GM19238 (cell line): ENCODE measurements around the gene GP1BA.

Experiments
- DNase-seq: peaks from one replicate; pipeline ENCODE4 v3.0.0; 2011; ENCODE audit warnings: low spot score; ENCODE audit not compliant: insufficient read length

The GP1BA gene

GRCh38 chr17:4937553-4937952 lies 5.5 kb downstream of the GP1BA start:
- DNase-seq: no peak

GRCh38 chr17:4938069-4938491 lies 6.0 kb downstream of the GP1BA start:
- no peak for DNase-seq

GRCh38 chr17:4938688-4939545 lies 6.8 kb downstream of the GP1BA start:
- no peak for DNase-seq

- no peak for DNase-seq
Measured at GRCh38 chr17:4939546-4939795, 7.4 kb downstream of the GP1BA start.

GRCh38 chr17:4939796-4940554 lies 7.9 kb downstream of the GP1BA start, which contains the start of the genes RNF167 and SLC25A11:
Gene RNF167, plus strand, starts transcription at chr17:4940268. Its CDS starts 642 bp downstream, at chr17:4940910.
Gene SLC25A11, minus strand, starts transcription at chr17:4940046. Its CDS starts 136 bp downstream, at chr17:4939910.
- DNase-seq: peak; percentile 93

GRCh38 chr17:4940555-4941318 lies 8.7 kb downstream of the GP1BA start:
- DNase-seq: no peak

GRCh38 chr17:4941319-4941610 lies 9.2 kb downstream of the GP1BA start:
- no peak for DNase-seq

GRCh38 chr17:4942760-4943508 lies 10.9 kb downstream of the GP1BA start:
- no peak for DNase-seq

- DNase-seq: no peak
Measured at GRCh38 chr17:4944163-4944553, 12.1 kb downstream of the GP1BA start.

- DNase-seq: no peak
Measured at GRCh38 chr17:4944554-4945175, 12.6 kb downstream of the GP1BA start.

- no peak for DNase-seq
Measured at GRCh38 chr17:4945176-4945943, 13.3 kb downstream of the GP1BA start.

- no peak for DNase-seq
Measured at GRCh38 chr17:4945944-4946280, 13.8 kb downstream of the GP1BA start.

GRCh38 chr17:4946312-4946976 lies 14.4 kb downstream of the GP1BA start:
- no peak for DNase-seq

- DNase-seq: no peak
Measured at GRCh38 chr17:4947010-4947410, 14.9 kb downstream of the GP1BA start.

- DNase-seq: peak; percentile 68
Measured at GRCh38 chr17:4947411-4948165, 15.5 kb downstream of the GP1BA start.

GRCh38 chr17:4948166-4948930 lies 16.3 kb downstream of the GP1BA start, which contains the start of gene PFN1:
Gene PFN1, minus strand, starts transcription at chr17:4948530. Its CDS starts 136 bp downstream, at chr17:4948394.
- peak; percentile 84 for DNase-seq

- DNase-seq: peak; percentile 85
Measured at GRCh38 chr17:4948931-4949320, 16.8 kb downstream of the GP1BA start.
